ENCODE measurements around the gene CGGBP1. TPM values are rescaled to one million over a fixed set of nuclear protein-coding genes. Genes with fewer than 3 reads are reported as not detected.

Gene CGGBP1
- total and polyA plus RNA-seq, 2 donors (not counting 3 experiments of a cell fraction or from before 2014, with no cell fraction given), result 33.1 to 69.7 TPM

GRCh38 chr3:88075497-88075896 lies 16.7 kb upstream of the CGGBP1 start:
- H3K4me3 ChIP-seq (replicated peaks in 1 of 3; ENCODE audit: insufficient read depth in 1 of 3, low read depth in 1 of 3, low read length in 3 of 3), result no peak overlapping the region
- DNase-seq (ENCODE audit: low read depth, low spot score), result peak; percentile 4
- H3K4me1 ChIP-seq (ENCODE audit: control insufficient read depth, extremely low read depth, insufficient read depth, low read length), result no peaks in the 10 kb centered on the region
- no peaks in the 10 kb centered on the region for H3K27me3 ChIP-seq (ENCODE audit: control insufficient read depth in 2 of 2, insufficient read depth in 2 of 2, low read length in 2 of 2)
- no peak overlapping the region for H2AFZ ChIP-seq (ENCODE audit: low read depth, low read length)
- no peaks in the 10 kb centered on the region for H3K9me1 ChIP-seq (replicated peaks; ENCODE audit: control insufficient read depth, extremely low read depth, insufficient read depth, low read length)
- no peak overlapping the region for H3K9ac ChIP-seq (replicated peaks; ENCODE audit: extremely low read depth, insufficient read depth, low read length)
- H3K79me2 ChIP-seq (ENCODE audit: control insufficient read depth, insufficient read depth, low read length), result peaks cover 87% of the 10 kb centered on the region
- ChIA-PET CTCF (interaction anchor here (1.3 kb wide), 1 partner anchor 38 kb away, joined by 4 read pairs; no protein-coding TSS in a partner anchor), POLR2A (no interaction called here)
- H3K36me3 ChIP-seq (ENCODE audit: control insufficient read depth in 2 of 2, extremely low read depth in 1 of 2, insufficient read depth in 2 of 2, low read length in 2 of 2), result no peaks in the 10 kb centered on the region
- H3K27ac ChIP-seq (ENCODE audit: insufficient read depth, low read depth, low read length), result no peak overlapping the region
- intact Hi-C loops (cut with micrococcal nuclease), result no loop called here
- H3K4me2 ChIP-seq (ENCODE audit: insufficient read depth, low read length), result no peak overlapping the region
- no TSS peak for BruUV-seq (replicated peaks)
- no peak for FAIRE-seq
- dilution Hi-C loops (cut with MboI; ENCODE audit: extremely low pct_ligation_motif_present, low sequenced_read_pairs), result no loop called here
- H3K9me3 ChIP-seq (replicated peaks; ENCODE audit: control insufficient read depth, insufficient read depth, low read length), result no peaks in the 10 kb centered on the region
- H4K20me1 ChIP-seq (replicated peaks; ENCODE audit: control insufficient read depth, extremely low read depth, insufficient read depth, low read length), result peaks cover 7% of the 10 kb centered on the region
- TF ChIP-seq POLR2A (IDR thresholded peaks at IDR 0.05; ENCODE audit: low read depth, low read length) (no peak), JUN (IDR thresholded peaks at IDR 0.05; ENCODE audit: borderline replicate concordance, insufficient read depth, insufficient read length, low read depth) (no peak), FOS (IDR thresholded peaks at IDR 0.05; ENCODE audit: borderline replicate concordance, insufficient read depth, low read length) (no peak), MAX (IDR thresholded peaks at IDR 0.05; ENCODE audit: insufficient read depth, insufficient read length) (no peak), MYC (IDR thresholded peaks at IDR 0.05; ENCODE audit: low read depth, low read length) (no peak)

GRCh38 chr3:88075072-88075471 lies 16.3 kb upstream of the CGGBP1 start:
- BruUV-seq (replicated peaks), result no TSS peak
- peaks cover 87% of the 10 kb centered on the region for H3K79me2 ChIP-seq (ENCODE audit: control insufficient read depth, insufficient read depth, low read length)
- dilution Hi-C loops (cut with MboI; ENCODE audit: extremely low pct_ligation_motif_present, low sequenced_read_pairs) (no loop called here), intact Hi-C loops (cut with micrococcal nuclease) (no loop called here)
- no peaks in the 10 kb centered on the region for H3K27me3 ChIP-seq (ENCODE audit: control insufficient read depth in 2 of 2, insufficient read depth in 2 of 2, low read length in 2 of 2)
- H3K4me3 ChIP-seq (replicated peaks in 1 of 3; ENCODE audit: insufficient read depth in 1 of 3, low read depth in 1 of 3, low read length in 3 of 3), result no peak overlapping the region
- TF ChIP-seq JUN (IDR thresholded peaks at IDR 0.05; ENCODE audit: borderline replicate concordance, insufficient read depth, insufficient read length, low read depth), result no peak
- no peak for TF ChIP-seq CTCF (IDR thresholded peaks at IDR 0.05; ENCODE audit: extremely low read depth in 1 of 2, insufficient read depth in 1 of 2, low read depth in 1 of 2, low read length in 2 of 2)
- TF ChIP-seq FOS (IDR thresholded peaks at IDR 0.05; ENCODE audit: borderline replicate concordance, insufficient read depth, low read length), result no peak
- TF ChIP-seq MAX (IDR thresholded peaks at IDR 0.05; ENCODE audit: insufficient read depth, insufficient read length), result no peak
- TF ChIP-seq POLR2A (IDR thresholded peaks at IDR 0.05; ENCODE audit: low read depth, low read length), result no peak
- no peak for TF ChIP-seq POLR2AphosphoS5 (IDR thresholded peaks at IDR 0.05; ENCODE audit: insufficient read depth, low read depth, low read length)
- TF ChIP-seq MYC (IDR thresholded peaks at IDR 0.05; ENCODE audit: low read depth, low read length), result no peak
- no peak for TF ChIP-seq EZH2 (IDR thresholded peaks at IDR 0.05; ENCODE audit: borderline replicate concordance, low read depth, low read length, severe bottlenecking)
- no peak for TF ChIP-seq GATA2 (IDR thresholded peaks at IDR 0.05; ENCODE audit: insufficient read depth, insufficient read length, low read depth, low read length)
- H3K4me2 ChIP-seq (ENCODE audit: insufficient read depth, low read length), result no peak overlapping the region
- POLR2A ChIA-PET, result no interaction called here
- H4K20me1 ChIP-seq (replicated peaks; ENCODE audit: control insufficient read depth, extremely low read depth, insufficient read depth, low read length), result peaks cover 7% of the 10 kb centered on the region
- no peak for DNase-seq (ENCODE audit: low read depth, low spot score)
- no peak overlapping the region for H3K9ac ChIP-seq (replicated peaks; ENCODE audit: extremely low read depth, insufficient read depth, low read length)
- no peak overlapping the region for H3K27ac ChIP-seq (ENCODE audit: insufficient read depth, low read depth, low read length)
- FAIRE-seq, result no peak
- H3K9me1 ChIP-seq (replicated peaks; ENCODE audit: control insufficient read depth, extremely low read depth, insufficient read depth, low read length), result no peaks in the 10 kb centered on the region
- no peaks in the 10 kb centered on the region for H3K9me3 ChIP-seq (replicated peaks; ENCODE audit: control insufficient read depth, insufficient read depth, low read length)
- H2AFZ ChIP-seq (ENCODE audit: low read depth, low read length), result no peak overlapping the region
- H3K4me1 ChIP-seq (ENCODE audit: control insufficient read depth, extremely low read depth, insufficient read depth, low read length), result no peaks in the 10 kb centered on the region
- CTCF ChIA-PET, result interaction anchor here (1.3 kb wide), 1 partner anchor 38 kb away, joined by 4 read pairs; no protein-coding TSS in a partner anchor
- H3K36me3 ChIP-seq (ENCODE audit: control insufficient read depth in 2 of 2, extremely low read depth in 1 of 2, insufficient read depth in 2 of 2, low read length in 2 of 2), result no peaks in the 10 kb centered on the region

All from endothelial cell of umbilical vein (primary cell).